HL-60 (cell line): ENCODE data around the gene PPFIA3.
"Not testable (repeated sequence)": the region's sequence is repeated elsewhere in the genome, so short reads cannot be mapped to it uniquely, and the experiment has no call there.

Experiments used
- DNase-seq, 2 experiments: peaks; one replicate each; pipeline ENCODE4 v3.0.0-alpha.2; 2010 to 2020; ENCODE audit warnings: low read depth in 1 of 2, low spot score in 1 of 2
- H3K27ac ChIP-seq: fragments of 250-450 bp; sonication (Bioruptor Pico); replicated peaks from 2 replicates; pipeline ENCODE4 v1.5.1; 2020; ENCODE audit warnings: mild to moderate bottlenecking, moderate library complexity
- H3K27me3 ChIP-seq: fragments of 250-450 bp; sonication (Bioruptor Pico); 2 replicates; pipeline ENCODE4 v1.5.1; 2021; ENCODE audit warnings: mild to moderate bottlenecking, moderate library complexity; ENCODE audit not compliant: insufficient read depth, poor library complexity, severe bottlenecking
- H3K4me3 ChIP-seq: replicated peaks from 2 replicates; pipeline ENCODE4 v1.5.1; 2011; ENCODE audit warnings: mild to moderate bottlenecking, control low read depth, low read length; ENCODE audit not compliant: insufficient read depth
- CTCF ChIP-seq: IDR thresholded peaks from one replicate; pipeline ENCODE4 v1.5.1; 2011; ENCODE audit warnings: low read length, control low read depth, inconsistent platforms; ENCODE audit not compliant: insufficient read depth
- GABPA ChIP-seq: IDR thresholded peaks from 2 replicates; pipeline ENCODE4 v1.6.1; 2012; ENCODE audit warnings: low read depth
- POLR2AphosphoS5 ChIP-seq: IDR thresholded peaks from 2 replicates; pipeline ENCODE4 v1.6.1; 2012; ENCODE audit warnings: low read depth
- SPI1 ChIP-seq: IDR thresholded peaks from 2 replicates; pipeline ENCODE4 v1.6.1; 2012; ENCODE audit warnings: low read depth, mild to moderate bottlenecking, borderline replicate concordance
- TF ChIP-seq, protein P1 (sequence below): IDR thresholded peaks from 2 replicates; pipeline ENCODE4 v1.6.1; 2012; ENCODE audit warnings: low read depth; ENCODE audit not compliant: insufficient replicate concordance

The PPFIA3 gene

DNA sequence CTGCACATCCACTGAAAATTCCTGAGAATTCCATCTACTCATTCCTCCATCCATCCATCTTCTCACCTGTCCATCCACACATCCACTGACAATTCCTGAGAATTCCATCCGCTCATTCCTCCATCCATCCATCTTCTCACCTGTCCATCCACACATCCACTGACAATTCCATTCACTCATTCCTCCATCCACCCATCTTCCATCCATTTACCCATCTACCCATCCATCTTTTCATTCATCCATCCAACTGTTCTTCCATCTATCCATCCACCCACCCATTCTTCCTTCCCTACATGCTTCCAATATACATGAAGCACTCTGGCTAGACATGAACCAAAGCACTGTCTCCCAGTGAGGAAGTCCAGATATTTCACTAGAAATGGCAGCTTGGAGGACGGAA, 53.9 kb downstream of the PPFIA3 start:
- no peak for DNase-seq
- TF ChIP-seq GABPA (no peak), CTCF (no peak), POLR2AphosphoS5 (no peak), SPI1 (no peak)
- TF ChIP-seq, protein P1, sequence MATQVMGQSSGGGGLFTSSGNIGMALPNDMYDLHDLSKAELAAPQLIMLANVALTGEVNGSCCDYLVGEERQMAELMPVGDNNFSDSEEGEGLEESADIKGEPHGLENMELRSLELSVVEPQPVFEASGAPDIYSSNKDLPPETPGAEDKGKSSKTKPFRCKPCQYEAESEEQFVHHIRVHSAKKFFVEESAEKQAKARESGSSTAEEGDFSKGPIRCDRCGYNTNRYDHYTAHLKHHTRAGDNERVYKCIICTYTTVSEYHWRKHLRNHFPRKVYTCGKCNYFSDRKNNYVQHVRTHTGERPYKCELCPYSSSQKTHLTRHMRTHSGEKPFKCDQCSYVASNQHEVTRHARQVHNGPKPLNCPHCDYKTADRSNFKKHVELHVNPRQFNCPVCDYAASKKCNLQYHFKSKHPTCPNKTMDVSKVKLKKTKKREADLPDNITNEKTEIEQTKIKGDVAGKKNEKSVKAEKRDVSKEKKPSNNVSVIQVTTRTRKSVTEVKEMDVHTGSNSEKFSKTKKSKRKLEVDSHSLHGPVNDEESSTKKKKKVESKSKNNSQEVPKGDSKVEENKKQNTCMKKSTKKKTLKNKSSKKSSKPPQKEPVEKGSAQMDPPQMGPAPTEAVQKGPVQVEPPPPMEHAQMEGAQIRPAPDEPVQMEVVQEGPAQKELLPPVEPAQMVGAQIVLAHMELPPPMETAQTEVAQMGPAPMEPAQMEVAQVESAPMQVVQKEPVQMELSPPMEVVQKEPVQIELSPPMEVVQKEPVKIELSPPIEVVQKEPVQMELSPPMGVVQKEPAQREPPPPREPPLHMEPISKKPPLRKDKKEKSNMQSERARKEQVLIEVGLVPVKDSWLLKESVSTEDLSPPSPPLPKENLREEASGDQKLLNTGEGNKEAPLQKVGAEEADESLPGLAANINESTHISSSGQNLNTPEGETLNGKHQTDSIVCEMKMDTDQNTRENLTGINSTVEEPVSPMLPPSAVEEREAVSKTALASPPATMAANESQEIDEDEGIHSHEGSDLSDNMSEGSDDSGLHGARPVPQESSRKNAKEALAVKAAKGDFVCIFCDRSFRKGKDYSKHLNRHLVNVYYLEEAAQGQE = no peak
- no peaks in the 10 kb centered on the region for H3K27me3 ChIP-seq
- H3K27ac ChIP-seq = no peak overlapping the region
- H3K4me3 ChIP-seq = no peak overlapping the region

DNA sequence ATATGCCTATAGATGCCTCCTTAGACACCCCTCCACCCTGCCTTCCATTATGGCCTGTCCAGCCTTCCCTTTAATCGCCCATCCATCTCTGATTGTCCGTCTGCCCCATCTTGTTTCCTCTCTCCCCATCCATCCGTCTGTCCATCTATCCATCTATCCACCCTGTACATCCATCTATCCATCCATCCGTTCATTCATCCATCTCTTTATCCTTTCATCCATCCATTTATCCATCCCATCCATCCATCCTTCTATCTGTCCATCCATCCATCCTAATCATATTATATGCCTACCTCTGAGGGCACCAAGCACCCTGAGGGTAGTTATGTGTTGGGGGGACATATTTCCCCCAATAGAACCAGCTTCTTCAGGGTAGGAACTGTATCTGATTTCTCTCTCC, 61.3 kb downstream of the PPFIA3 start:
- Histone ChIP-seq H3K27me3 (no peaks in the 10 kb centered on the region), H3K27ac (no peak overlapping the region), H3K4me3 (no peak overlapping the region)
- no peak for DNase-seq
- TF ChIP-seq, protein P1 = no peak
- no peak for TF ChIP-seq GABPA
- TF ChIP-seq POLR2AphosphoS5 = no peak
- no peak for TF ChIP-seq CTCF
- no peak for TF ChIP-seq SPI1

- not testable (repeated sequence) for H3K4me3 ChIP-seq, H3K27me3 ChIP-seq, DNase-seq, H3K27ac ChIP-seq
Observed at GRCh38 chr19:49182010-49182847, 62.9 kb downstream of the PPFIA3 start.

GRCh38 chr19:49182848-49183375, 63.6 kb downstream of the PPFIA3 start:
- DNase-seq = no peak
- TF ChIP-seq CTCF = no peak
- no peak for TF ChIP-seq POLR2AphosphoS5
- TF ChIP-seq SPI1 = no peak
- TF ChIP-seq, protein P1 = no peak
- TF ChIP-seq GABPA = no peak
- no peak overlapping the region for H3K4me3 ChIP-seq
- no peaks in the 10 kb centered on the region for H3K27me3 ChIP-seq
- H3K27ac ChIP-seq = no peak overlapping the region
